Frontal cortex (tissue), 4 donors: ENCODE results near the gene SLC36A1. TPM values are rescaled to one million over a fixed set of nuclear protein-coding genes. Genes with fewer than 3 reads are reported as not detected.
"Not testable (repeated sequence)": the region's sequence is repeated elsewhere in the genome, so short reads cannot be mapped to it uniquely, and the experiment has no call there.

Experiments used
- DNase-seq, 2 donors: peaks; one replicate each; pipeline ENCODE4 v3.0.0; 2012; ENCODE audit warnings: low spot score in 2 of 2
- FAIRE-seq: peaks from 2 replicates; lab custom pipeline; 2012; peaks lifted over from hg19 to GRCh38; lab: Jason Lieb, UNC
- total RNA-seq: library from RNA; depleted of rRNA; stranded (reverse); fragments of >200 nt; gene quantifications from one replicate; pipeline ENCODE4 v1.2.3, GENCODE V29; 2014
- donor health status: control.
- donor health status: control.
- donor health status: control.

Gene SLC36A1
- total RNA-seq, 1 donor from 2014 or later, result 19.2 TPM

GRCh38 chr5:151480384-151481293, 33.2 kb downstream of the SLC36A1 start:
- DNase-seq (no peak), FAIRE-seq (no peak)

GRCh38 chr5:151483176-151483575, 35.8 kb downstream of the SLC36A1 start:
- FAIRE-seq, result no peak
- no peak for DNase-seq

DNA sequence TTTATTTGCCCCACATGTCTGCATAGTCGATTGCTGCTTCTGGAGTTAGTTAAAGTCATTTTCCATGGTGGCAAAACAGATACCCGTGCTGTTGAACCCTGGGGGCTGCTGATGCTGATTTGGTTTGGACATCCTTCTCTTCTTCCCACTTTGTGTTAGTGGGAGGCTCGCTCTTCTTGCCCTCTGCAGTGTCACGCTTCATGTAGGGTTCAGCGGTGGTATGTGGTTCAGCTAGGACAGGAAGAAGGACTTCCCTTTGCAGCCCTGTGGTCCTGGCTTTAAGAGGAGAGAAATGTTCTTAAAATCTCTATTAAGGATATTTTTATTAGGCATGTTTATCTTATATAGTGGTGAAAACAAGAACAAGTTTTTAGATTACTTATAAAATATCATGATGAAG, 36.2 kb downstream of the SLC36A1 start:
- FAIRE-seq, result no peak
- DNase-seq, result no peak

DNA sequence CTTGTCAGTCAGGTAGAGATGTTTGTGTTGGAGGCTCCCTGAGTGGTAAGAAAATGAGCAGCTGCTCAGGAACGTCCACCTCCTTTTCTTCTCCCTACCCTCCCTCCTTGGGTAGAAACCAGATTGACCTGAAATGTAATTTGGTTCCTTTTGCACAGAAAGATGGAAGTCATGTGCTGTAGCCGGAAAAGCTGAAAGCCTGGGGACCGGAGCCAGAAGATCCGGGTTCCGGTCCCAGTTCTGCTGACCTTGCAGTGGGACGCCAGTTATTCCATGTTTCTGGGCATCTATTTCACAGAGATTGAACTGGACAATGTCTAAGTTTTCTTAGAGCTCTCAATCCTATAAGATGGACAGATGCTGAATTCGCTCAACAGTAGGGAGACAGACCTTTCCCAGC, 40.1 kb downstream of the SLC36A1 start:
- FAIRE-seq (no peak), DNase-seq (no peak)

DNA sequence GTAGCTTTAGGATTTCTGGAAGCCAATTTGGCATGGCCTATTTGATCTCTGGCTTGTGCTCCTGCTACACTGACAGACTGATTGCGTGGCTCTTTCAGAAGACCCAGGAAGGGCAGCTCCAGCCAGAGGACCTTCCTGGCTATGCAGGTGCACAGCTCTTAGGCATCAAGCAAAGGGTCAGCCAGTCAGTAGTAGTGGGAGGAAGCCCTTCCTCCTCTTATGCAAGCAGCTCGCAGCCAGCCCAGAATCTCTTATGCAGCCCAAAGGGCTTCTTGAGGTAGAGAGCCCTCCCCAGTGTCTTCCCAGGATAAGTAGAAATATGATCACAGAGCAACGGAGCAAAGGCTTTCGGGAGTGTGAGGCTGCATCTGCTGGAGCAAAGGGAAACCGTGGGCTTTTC, 43.2 kb downstream of the SLC36A1 start:
- DNase-seq (no peak), FAIRE-seq (no peak)

DNA sequence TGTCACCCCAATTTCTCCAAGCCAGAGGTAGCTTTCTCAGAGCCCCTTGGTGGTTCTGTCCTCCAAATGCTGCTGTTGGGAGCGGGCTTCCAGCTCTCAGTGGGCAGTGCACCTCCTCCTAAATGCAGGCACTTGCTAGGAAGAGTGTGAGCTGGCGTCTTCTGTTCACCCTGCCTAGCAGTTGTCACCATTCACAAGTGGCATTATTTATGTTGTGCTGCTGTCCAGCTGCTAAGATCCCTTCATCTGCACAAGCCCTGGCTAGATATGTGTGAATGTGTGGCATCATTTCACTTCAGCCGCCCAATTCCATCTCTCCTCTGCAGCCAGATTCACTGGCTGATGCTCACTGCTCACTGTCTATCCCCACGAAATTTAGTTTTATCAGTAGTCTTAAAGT, 43.7 kb downstream of the SLC36A1 start:
- DNase-seq (no peak), FAIRE-seq (no peak)

- DNase-seq (no peak), FAIRE-seq (no peak)
Observed at GRCh38 chr5:151492729-151493128, 45.3 kb downstream of the SLC36A1 start.

DNA sequence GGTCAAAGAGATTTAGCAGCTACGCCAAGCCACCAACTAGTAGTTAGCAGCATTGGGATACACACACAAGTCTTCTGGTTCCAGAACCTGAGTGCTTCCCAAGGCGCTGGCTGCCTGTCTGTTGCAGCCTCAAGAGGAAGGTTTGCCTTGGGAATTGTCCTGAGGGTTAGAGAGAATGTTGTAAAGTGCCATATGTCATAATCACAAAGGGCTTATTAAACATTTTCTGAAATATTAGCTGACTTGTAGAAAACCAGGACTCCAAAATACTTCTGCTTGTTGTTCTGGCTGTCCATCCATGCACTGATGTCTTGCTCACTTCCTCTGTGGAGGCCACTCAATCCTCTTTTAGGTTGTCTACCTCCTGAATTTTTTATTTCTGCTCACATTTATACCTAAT, 46.3 kb downstream of the SLC36A1 start:
- FAIRE-seq (no peak), DNase-seq (no peak)

DNA sequence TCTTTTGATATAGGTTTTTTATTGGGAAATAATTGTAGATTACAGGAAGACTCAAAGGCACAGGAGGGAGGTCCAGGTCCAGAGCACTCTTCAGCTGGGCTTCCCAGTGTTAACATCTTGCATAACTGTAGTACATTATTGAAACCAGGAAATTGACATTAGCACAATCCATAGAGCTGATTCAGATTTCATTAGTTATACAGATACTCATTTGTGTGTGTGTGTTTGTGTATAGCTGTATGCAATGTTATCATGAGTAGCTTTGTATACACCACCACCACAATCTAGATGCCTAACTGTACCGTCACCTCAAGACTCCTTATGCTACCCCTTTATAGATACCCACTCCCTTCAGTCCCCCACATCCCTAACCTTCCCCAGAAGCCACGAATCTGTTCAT, 47.9 kb downstream of the SLC36A1 start:
- DNase-seq (no peak), FAIRE-seq (no peak)

- FAIRE-seq, result no peak
- DNase-seq, result no peak
Observed at GRCh38 chr5:151496041-151496484, 48.7 kb downstream of the SLC36A1 start.

GRCh38 chr5:151497391-151498002, 50.1 kb downstream of the SLC36A1 start:
- FAIRE-seq, result no peak
- no peak for DNase-seq

DNA sequence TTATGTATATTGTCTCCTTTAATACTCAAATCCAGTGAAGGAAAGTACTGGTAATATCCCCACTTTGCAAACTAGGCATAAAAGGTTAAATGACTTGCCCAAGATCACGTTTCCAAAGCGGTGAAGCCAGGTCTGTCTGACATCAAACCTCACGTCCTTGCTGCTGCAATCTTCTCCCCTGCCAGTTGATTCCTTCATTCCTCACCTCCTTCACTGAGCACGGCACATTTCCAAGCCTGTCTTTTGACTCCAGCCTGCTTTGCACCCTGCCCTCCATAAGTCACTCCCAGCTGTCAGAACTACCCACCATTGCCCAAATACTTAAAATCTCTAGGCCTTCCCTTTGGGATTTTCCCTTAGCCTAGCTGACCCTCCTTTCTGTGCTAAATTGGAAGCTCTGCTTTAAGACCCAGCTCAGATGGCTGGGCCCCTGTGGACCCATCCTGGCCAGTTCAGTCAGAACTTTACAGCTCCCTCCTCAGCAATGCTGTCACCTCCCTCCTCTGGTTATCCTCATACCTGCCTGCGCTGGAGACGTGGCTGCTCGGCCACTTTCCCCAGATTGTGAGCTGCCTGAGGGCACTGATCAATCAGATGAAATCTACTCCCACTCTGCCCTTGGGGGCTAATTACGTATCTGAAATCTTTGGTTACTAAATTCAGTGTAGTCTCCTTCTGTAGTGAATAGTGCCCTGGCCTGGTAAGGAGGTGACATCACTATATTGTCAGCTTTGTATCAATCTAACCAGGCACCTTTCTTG, 51.2 kb downstream of the SLC36A1 start:
- DNase-seq (no peak), FAIRE-seq (no peak)

GRCh38 chr5:151499501-151500035, 52.2 kb downstream of the SLC36A1 start:
- DNase-seq, result no peak

GRCh38 chr5:151504006-151504405, 56.6 kb downstream of the SLC36A1 start:
- FAIRE-seq (no peak), DNase-seq (no peak)

More at GRCh38 chr5:151499501-151500035, 52.2 kb downstream of the SLC36A1 start:
- FAIRE-seq, result no peak

DNA sequence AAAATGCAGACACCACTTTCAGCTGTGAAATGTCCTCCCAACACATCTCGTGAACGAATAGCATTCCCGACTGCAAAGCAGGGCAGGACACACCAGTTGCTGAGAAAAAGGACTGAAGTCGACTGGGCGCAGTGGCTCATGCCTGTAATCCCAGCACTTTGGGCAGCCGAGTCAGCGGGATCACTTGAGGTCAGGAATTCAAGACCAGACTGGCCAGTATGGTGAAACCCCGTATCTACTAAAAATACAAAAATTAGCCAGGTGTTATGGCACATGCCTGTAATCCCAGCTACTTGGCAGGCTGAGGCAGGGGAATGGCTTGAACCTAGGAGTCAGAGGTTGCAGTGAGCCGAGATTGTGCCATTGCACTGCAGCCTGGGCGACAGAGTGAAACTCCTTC, 60.9 kb downstream of the SLC36A1 start:
- DNase-seq, FAIRE-seq: not testable (repeated sequence)

GRCh38 chr5:151509231-151509630, 61.8 kb downstream of the SLC36A1 start:
- FAIRE-seq (no peak), DNase-seq (no peak)

DNA sequence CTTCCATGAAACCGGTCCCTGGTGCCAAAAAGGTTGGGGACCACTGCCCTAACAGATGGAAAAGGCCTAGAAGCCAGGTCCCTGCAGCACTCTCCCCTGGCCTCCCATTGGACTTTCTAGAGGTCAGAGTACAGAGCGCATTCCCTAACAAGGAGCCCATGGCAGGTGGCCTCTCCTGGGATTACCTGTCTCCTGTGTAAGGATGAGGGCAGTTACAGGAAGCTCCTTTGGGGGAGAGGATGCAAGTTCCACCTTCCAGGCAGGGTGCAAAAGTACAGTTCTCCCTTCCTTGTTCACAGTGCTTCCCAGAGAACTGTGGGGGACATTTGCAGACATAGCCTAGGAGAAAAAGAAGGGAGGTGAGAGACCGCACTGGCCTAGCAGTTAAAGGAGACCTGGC, 62.4 kb downstream of the SLC36A1 start:
- no peak for FAIRE-seq
- DNase-seq, result no peak

DNA sequence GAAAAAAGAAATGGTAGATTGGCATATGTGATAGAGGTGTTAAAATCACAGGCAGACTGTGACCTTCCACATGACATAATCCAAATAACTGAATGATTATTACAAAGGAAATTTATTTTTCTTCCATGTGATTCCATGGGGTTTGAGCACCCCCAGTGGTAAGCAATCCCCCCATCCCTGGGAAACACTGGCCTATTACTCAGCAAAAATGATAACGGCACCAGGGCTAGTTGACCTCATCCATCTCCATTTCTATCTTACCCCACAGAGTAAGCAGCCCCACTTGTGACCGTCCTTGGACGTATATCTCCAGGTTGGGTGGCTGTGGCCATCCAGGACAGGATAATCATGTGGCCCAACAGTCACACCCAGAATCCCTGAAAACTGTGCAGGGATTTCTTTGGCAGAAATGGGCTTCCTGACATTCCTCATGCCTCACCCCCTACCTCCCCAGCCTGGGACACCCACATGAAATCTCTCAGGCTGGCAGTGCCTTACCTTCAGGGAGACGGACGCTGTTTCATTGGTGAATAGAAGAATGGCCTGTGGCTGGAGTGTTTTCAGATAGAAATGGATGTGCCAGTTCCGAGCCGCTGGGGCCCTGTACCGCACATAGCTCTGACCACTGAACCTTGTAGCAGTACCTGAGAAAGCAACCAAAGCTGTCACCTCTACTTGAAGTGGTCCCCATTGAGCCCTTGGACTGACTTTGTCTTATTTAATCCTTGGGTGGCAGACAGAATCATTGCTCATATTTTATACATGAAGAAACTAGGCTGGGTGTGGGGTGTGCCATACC, 69.9 kb downstream of the SLC36A1 start:
- no peak for DNase-seq
- FAIRE-seq, result no peak

DNA sequence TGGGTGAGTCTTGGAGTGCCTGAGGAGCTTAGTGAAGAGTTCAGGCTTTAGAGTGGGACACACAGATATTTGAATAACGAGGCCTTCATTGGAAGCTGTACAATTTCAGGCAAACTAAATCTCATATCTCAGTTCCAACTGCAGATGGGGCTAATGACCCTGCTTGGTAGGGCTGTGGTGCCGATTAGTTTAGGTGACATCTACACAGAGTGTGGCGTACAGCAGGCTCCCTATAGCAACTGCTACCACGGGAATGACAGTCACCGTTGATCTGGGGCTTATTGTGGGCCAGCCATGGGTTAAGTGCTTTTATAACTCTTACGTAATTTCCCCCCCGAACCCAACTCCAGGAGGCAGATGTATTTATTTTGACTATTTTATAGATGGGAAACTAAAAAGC, 72.9 kb downstream of the SLC36A1 start:
- FAIRE-seq (no peak), DNase-seq (no peak)

DNA sequence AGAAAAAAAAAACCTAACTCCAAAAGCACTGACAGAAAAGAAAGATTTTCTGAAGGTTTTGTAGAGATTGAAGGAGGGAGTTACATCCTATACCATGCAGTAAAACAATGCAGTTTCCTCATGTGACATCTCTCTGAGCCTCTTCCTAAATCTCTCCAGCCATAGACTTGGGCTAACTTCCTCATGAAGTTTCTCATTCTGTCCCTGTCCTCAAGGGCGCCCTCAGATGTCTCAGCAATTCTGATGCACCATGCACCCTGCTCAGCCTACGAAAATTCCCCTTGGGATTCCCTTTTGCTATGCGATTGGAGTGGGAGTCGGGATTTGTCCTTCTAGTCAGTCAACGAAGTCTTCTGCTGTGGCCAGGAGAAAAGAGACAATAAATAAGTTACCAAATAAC, 74.8 kb downstream of the SLC36A1 start:
- FAIRE-seq (no peak), DNase-seq (no peak)
